Erythroblast (primary cell): ENCODE measurements around the gene NR3C2.

Experiments
- DNase-seq, 2 experiments: peaks; one replicate each; lab custom pipeline; 2025; lab: John Stamatoyannopoulos, UW
- GATA1 ChIP-seq: IDR thresholded peaks from 2 replicates; pipeline ENCODE4 v1.6.1; 2011; ENCODE audit warnings: low read depth, mild to moderate bottlenecking, control low read depth, low read length, moderate library complexity
- POLR2A ChIP-seq: IDR thresholded peaks from 2 replicates; pipeline ENCODE4 v1.6.1; 2011; ENCODE audit warnings: mild to moderate bottlenecking, low read length

NR3C2 gene

GRCh38 chr4:148425327-148426110, 16.7 kb downstream of the NR3C2 start:
- TF ChIP-seq POLR2A (no peak), GATA1 (no peak)
- no peak for DNase-seq

- no peak for TF ChIP-seq POLR2A
- TF ChIP-seq GATA1 = no peak
These were observed 21.8 kb downstream of the NR3C2 start for GRCh38 chr4:148420397-148420796.

GRCh38 chr4:148415500-148415899, 26.7 kb downstream of the NR3C2 start:
- no peak for DNase-seq
- TF ChIP-seq POLR2A = no peak

More at GRCh38 chr4:148420397-148420796, 21.8 kb downstream of the NR3C2 start:
- no peak for DNase-seq

- no peak for TF ChIP-seq POLR2A
- no peak for TF ChIP-seq GATA1
- DNase-seq = no peak
These were observed 29.7 kb downstream of the NR3C2 start for GRCh38 chr4:148412460-148412994.

- DNase-seq = no peak
- TF ChIP-seq POLR2A (no peak), GATA1 (no peak)
These were observed 36.9 kb downstream of the NR3C2 start for GRCh38 chr4:148405161-148405893.

GRCh38 chr4:148398988-148399387, 43.2 kb downstream of the NR3C2 start:
- no peak for DNase-seq
- TF ChIP-seq GATA1 (no peak), POLR2A (no peak)

GRCh38 chr4:148397771-148398170, 44.4 kb downstream of the NR3C2 start:
- TF ChIP-seq POLR2A (no peak), GATA1 (no peak)
- DNase-seq = no peak

GRCh38 chr4:148396986-148397673, 45.1 kb downstream of the NR3C2 start:
- DNase-seq = no peak
- TF ChIP-seq GATA1 = no peak
- TF ChIP-seq POLR2A = no peak

- TF ChIP-seq GATA1 (no peak), POLR2A (no peak)
- no peak for DNase-seq
These were observed 46.4 kb downstream of the NR3C2 start for GRCh38 chr4:148395771-148396170.

GRCh38 chr4:148391056-148391455, 51.2 kb downstream of the NR3C2 start:
- TF ChIP-seq POLR2A (no peak), GATA1 (no peak)
- no peak for DNase-seq

GRCh38 chr4:148390311-148390710, 51.9 kb downstream of the NR3C2 start:
- no peak for TF ChIP-seq GATA1
- TF ChIP-seq POLR2A = no peak
- no peak for DNase-seq

GRCh38 chr4:148380291-148380690, 61.9 kb downstream of the NR3C2 start:
- TF ChIP-seq POLR2A = no peak
- DNase-seq = no peak

GRCh38 chr4:148376151-148376550, 66.1 kb downstream of the NR3C2 start:
- DNase-seq = no peak

GRCh38 chr4:148375584-148375983, 66.6 kb downstream of the NR3C2 start:
- no peak for TF ChIP-seq POLR2A
- no peak for DNase-seq

More at GRCh38 chr4:148376151-148376550, 66.1 kb downstream of the NR3C2 start:
- no peak for TF ChIP-seq POLR2A
- no peak for TF ChIP-seq GATA1
